GM23338 (cell line): ENCODE results near the gene DLG2. TPM values are rescaled to one million over a fixed set of nuclear protein-coding genes. Genes with fewer than 3 reads are reported as not detected.

ENCODE experiments used
- ATAC-seq: fragments of 200-7000 bp; cut with Tn5 transposase; 3 replicates; pipeline ENCODE4 v1.9.1; 2020
- DNase-seq: peaks from one replicate; pipeline ENCODE4 v3.0.0-alpha.2; 2015; ENCODE audit warnings: low spot score
- H2AFZ ChIP-seq: fragments of 200-600 bp; sonication (generic); 2 replicates; pipeline ENCODE4 v1.8.0; 2016; ENCODE audit warnings: antibody characterized with exemption, mild to moderate bottlenecking, moderate library complexity
- H3F3A ChIP-seq: fragments of 200-600 bp; sonication (generic); replicated peaks from 2 replicates; pipeline ENCODE4 v1.8.0; 2017; ENCODE audit warnings: antibody characterized with exemption, mixed run types, low read depth
- H3K27ac ChIP-seq: fragments of 200-600 bp; sonication (generic); 2 replicates; pipeline ENCODE4 v1.6.1; 2016; ENCODE audit warnings: low read depth
- H3K27me3 ChIP-seq: fragments of 200-600 bp; sonication (generic); 2 replicates; pipeline ENCODE4 v1.8.0; 2016; ENCODE audit warnings: mild to moderate bottlenecking, mixed run types, moderate library complexity; ENCODE audit not compliant: insufficient read depth
- H3K36me3 ChIP-seq: fragments of 200-600 bp; sonication (generic); 2 replicates; pipeline ENCODE4 v1.8.0; 2016; ENCODE audit warnings: mild to moderate bottlenecking; ENCODE audit not compliant: insufficient read depth
- H3K4me1 ChIP-seq: fragments of 200-600 bp; sonication (generic); 2 replicates; pipeline ENCODE4 v1.8.0; 2016; ENCODE audit warnings: mild to moderate bottlenecking, moderate library complexity; ENCODE audit not compliant: insufficient read depth
- H3K4me2 ChIP-seq: fragments of 200-600 bp; sonication (generic); 2 replicates; pipeline ENCODE4 v1.7.1; 2017; ENCODE audit warnings: mixed run types
- H3K4me3 ChIP-seq: fragments of 200-600 bp; sonication (generic); 2 replicates; pipeline ENCODE4 v1.6.1; 2016; ENCODE audit warnings: mixed run types
- H3K79me2 ChIP-seq: fragments of 200-600 bp; sonication (generic); replicated peaks from 2 replicates; pipeline ENCODE4 v1.8.0; 2017; ENCODE audit warnings: mild to moderate bottlenecking; ENCODE audit not compliant: insufficient read depth
- H3K9me2 ChIP-seq: fragments of 200-600 bp; sonication (generic); 2 replicates; pipeline ENCODE4 v1.8.0; 2017; ENCODE audit not compliant: insufficient read depth
- H4K20me1 ChIP-seq: fragments of 200-600 bp; sonication (generic); replicated peaks from 2 replicates; pipeline ENCODE4 v1.8.0; 2017; ENCODE audit warnings: mild to moderate bottlenecking; ENCODE audit not compliant: insufficient read depth
- H3K27ac Mint-ChIP-seq: 2 replicates; pipeline ENCODE4 v1.8.0; 2020; ENCODE audit warnings: inconsistent platforms, mild to moderate bottlenecking, moderate library complexity, mixed read lengths
- H3K27me3 Mint-ChIP-seq: 3 replicates; pipeline ENCODE4 v1.8.0; 2022; ENCODE audit warnings: low read depth, mild to moderate bottlenecking, moderate library complexity, mixed read lengths, inconsistent platforms; ENCODE audit not compliant: insufficient read depth, poor library complexity
- H3K36me3 Mint-ChIP-seq: 3 replicates; pipeline ENCODE4 v1.8.0; 2021; ENCODE audit warnings: low read depth, mild to moderate bottlenecking, inconsistent platforms, moderate library complexity, mixed read lengths
- H3K4me1 Mint-ChIP-seq: 3 replicates; pipeline ENCODE4 v1.8.0; 2020; ENCODE audit warnings: mild to moderate bottlenecking, inconsistent platforms, mixed read lengths
- H3K4me3 Mint-ChIP-seq: 3 replicates; pipeline ENCODE4 v1.8.0; 2021; ENCODE audit warnings: moderate library complexity, mild to moderate bottlenecking, inconsistent platforms, mixed read lengths
- H3K9me3 Mint-ChIP-seq: 3 replicates; pipeline ENCODE4 v1.8.0; 2020; ENCODE audit warnings: moderate library complexity, mild to moderate bottlenecking, inconsistent platforms, mixed read lengths
- EZH2 ChIP-seq: fragments of 200-600 bp; sonication (generic); IDR thresholded peaks from one replicate; pipeline ENCODE4 v1.8.0; 2017; ENCODE audit warnings: antibody characterized with exemption, mild to moderate bottlenecking, low read depth; ENCODE audit not compliant: unreplicated experiment
- STAT1 ChIP-seq: IDR thresholded peaks from one replicate; pipeline ENCODE4 v1.6.1; 2016; ENCODE audit warnings: antibody characterized with exemption; ENCODE audit not compliant: unreplicated experiment
- polyA plus RNA-seq: library from polyadenylated mRNA; unstranded; fragments of >200 nt; fragmentation: Nextera tagmentation; extraction: Ambion mirVana; gene quantifications from 2 replicates; pipeline ENCODE4 v1.2.1, GENCODE V29; 2016
- total RNA-seq: library from RNA; depleted of rRNA; stranded (reverse); fragments of >200 nt; shearing (Covaris generic); gene quantifications from 2 replicates; pipeline ENCODE4 v1.2.3, GENCODE V29; 2014
- TF ChIP-seq, protein P1 (sequence below), 2 experiments: fragments of 200-600 bp in 1 of 2; sonication (generic) in 1 of 2; conservative IDR thresholded peaks; 2 replicates each; pipeline versions ENCODE4 v1.5.1 to v1.6.1; 2016 to 2017; ENCODE audit warnings: antibody characterized with exemption in 2 of 2, low read depth in 2 of 2, mild to moderate bottlenecking in 2 of 2, moderate library complexity in 1 of 2
- TF ChIP-seq, protein P2 (sequence below): IDR thresholded peaks from one replicate; pipeline ENCODE4 v1.6.1; 2018; ENCODE audit warnings: antibody characterized with exemption; ENCODE audit not compliant: unreplicated experiment

Gene DLG2
- total and polyA plus RNA-seq, 2 experiments from 2014 or later, result 19.8 to 21.5 TPM

DNA sequence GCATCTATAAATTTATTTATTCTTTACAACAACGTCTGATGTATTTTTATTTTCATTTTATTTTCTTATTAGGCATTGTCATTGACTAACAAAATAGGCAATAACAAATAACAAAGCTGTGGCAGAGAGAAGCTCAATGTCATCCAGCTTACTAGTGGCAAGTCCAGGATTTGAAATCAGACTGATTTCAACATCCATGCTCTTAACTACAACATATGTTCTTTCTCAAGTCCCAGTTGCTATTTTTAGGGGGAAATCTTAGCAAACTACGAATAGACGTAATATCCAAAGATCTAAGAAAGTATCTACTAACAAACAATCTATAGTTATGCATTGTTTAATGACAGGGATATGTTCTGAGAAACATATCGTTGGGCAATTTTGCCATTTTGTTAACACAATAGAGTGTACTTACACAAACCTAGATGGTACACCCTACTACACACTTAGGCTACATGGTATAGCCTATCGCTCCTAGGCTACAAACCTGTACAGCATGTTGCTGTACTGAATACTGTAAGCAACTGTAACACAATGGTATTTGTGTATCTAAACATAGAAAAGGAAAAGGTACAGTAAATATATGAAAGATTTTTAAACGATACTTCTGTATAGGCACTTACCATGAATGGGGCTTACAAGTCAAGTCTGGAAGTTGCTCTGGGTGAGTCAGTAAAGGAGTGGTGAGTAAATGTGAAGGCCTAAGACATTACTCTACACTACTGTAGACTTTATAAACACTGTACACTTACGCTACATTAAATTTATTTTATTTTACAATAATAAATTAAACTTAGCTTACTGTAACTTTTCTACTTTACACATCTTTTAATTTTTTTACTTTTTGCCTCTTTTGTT is 151.3 kb downstream of the DLG2 start:
- Histone ChIP-seq H3K79me2 (no peaks in the 10 kb centered on the region), H3K4me3 (no peak overlapping the region), H3K36me3 (peaks cover 7% of the 10 kb centered on the region; the same call in 1 of the 2 replicates), H3K27ac (no peak overlapping the region), H3F3A (no peaks in the 10 kb centered on the region), H2AFZ (no peak overlapping the region), H3K9me2 (peaks cover 6% of the 10 kb centered on the region; the same call in 1 of the 2 replicates), H4K20me1 (no peaks in the 10 kb centered on the region), H3K4me2 (no peak overlapping the region), H3K27me3 (no peaks in the 10 kb centered on the region), H3K4me1 (no peaks in the 10 kb centered on the region; the same call in 1 of the 2 replicates)
- Mint-ChIP-seq H3K27ac (no peak overlapping the region), H3K9me3 (peaks cover 24% of the 10 kb centered on the region), H3K4me3 (no peak overlapping the region), H3K4me1 (peaks cover 7% of the 10 kb centered on the region), H3K27me3 (peaks cover 5% of the 10 kb centered on the region), H3K36me3 (peaks cover 33% of the 10 kb centered on the region)
- no peak for ATAC-seq
- DNase-seq, result no peak
- TF ChIP-seq, protein P1, sequence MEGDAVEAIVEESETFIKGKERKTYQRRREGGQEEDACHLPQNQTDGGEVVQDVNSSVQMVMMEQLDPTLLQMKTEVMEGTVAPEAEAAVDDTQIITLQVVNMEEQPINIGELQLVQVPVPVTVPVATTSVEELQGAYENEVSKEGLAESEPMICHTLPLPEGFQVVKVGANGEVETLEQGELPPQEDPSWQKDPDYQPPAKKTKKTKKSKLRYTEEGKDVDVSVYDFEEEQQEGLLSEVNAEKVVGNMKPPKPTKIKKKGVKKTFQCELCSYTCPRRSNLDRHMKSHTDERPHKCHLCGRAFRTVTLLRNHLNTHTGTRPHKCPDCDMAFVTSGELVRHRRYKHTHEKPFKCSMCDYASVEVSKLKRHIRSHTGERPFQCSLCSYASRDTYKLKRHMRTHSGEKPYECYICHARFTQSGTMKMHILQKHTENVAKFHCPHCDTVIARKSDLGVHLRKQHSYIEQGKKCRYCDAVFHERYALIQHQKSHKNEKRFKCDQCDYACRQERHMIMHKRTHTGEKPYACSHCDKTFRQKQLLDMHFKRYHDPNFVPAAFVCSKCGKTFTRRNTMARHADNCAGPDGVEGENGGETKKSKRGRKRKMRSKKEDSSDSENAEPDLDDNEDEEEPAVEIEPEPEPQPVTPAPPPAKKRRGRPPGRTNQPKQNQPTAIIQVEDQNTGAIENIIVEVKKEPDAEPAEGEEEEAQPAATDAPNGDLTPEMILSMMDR (conservative IDR thresholded peaks at IDR 0.05; ENCODE audit: low read depth in 2 of 2), result no peak
- TF ChIP-seq, protein P2, sequence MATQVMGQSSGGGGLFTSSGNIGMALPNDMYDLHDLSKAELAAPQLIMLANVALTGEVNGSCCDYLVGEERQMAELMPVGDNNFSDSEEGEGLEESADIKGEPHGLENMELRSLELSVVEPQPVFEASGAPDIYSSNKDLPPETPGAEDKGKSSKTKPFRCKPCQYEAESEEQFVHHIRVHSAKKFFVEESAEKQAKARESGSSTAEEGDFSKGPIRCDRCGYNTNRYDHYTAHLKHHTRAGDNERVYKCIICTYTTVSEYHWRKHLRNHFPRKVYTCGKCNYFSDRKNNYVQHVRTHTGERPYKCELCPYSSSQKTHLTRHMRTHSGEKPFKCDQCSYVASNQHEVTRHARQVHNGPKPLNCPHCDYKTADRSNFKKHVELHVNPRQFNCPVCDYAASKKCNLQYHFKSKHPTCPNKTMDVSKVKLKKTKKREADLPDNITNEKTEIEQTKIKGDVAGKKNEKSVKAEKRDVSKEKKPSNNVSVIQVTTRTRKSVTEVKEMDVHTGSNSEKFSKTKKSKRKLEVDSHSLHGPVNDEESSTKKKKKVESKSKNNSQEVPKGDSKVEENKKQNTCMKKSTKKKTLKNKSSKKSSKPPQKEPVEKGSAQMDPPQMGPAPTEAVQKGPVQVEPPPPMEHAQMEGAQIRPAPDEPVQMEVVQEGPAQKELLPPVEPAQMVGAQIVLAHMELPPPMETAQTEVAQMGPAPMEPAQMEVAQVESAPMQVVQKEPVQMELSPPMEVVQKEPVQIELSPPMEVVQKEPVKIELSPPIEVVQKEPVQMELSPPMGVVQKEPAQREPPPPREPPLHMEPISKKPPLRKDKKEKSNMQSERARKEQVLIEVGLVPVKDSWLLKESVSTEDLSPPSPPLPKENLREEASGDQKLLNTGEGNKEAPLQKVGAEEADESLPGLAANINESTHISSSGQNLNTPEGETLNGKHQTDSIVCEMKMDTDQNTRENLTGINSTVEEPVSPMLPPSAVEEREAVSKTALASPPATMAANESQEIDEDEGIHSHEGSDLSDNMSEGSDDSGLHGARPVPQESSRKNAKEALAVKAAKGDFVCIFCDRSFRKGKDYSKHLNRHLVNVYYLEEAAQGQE, result no peak
- TF ChIP-seq EZH2 (no peak), STAT1 (no peak)

DNA sequence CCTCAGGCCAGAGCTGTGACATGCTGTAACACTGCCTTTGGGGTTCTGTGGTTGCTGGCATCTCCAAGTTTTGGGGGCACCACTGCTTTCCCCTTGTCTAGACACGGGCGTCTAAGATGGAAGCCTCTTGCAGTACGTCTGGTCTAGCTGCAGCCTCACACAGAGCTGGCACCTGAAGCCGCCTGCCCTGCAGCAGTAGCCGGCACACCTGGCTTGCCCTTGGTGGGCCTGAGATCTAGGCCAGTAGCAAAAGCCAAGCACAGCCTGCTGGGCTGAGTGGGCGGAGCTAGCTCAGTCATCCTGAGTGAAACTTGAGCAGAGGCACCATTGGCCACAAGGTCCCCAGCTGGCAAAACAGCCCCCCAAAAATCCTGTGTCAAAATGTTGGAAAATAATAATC is 154.2 kb downstream of the DLG2 start:
- peaks cover 7% of the 10 kb centered on the region; the same call in 1 of the 2 replicates for H3K36me3 ChIP-seq
- H3K36me3 Mint-ChIP-seq, result peaks cover 53% of the 10 kb centered on the region
- no peak overlapping the region for H3K4me3 Mint-ChIP-seq
- no peak overlapping the region for H3K4me3 ChIP-seq
- no peaks in the 10 kb centered on the region for H3F3A ChIP-seq
- H3K4me1 Mint-ChIP-seq, result peaks cover 21% of the 10 kb centered on the region
- peaks cover 33% of the 10 kb centered on the region for H3K9me3 Mint-ChIP-seq
- peaks cover 5% of the 10 kb centered on the region for H3K27me3 Mint-ChIP-seq
- peaks cover 4% of the 10 kb centered on the region for H3K9me2 ChIP-seq
- DNase-seq (no peak), ATAC-seq (no peak; the same call in 2 of the 3 replicates)
- TF ChIP-seq STAT1, result no peak
- H3K27ac Mint-ChIP-seq, result no peak overlapping the region
- peaks cover 6% of the 10 kb centered on the region; the same call in 1 of the 2 replicates for H3K4me1 ChIP-seq
- H3K27me3 ChIP-seq, result no peaks in the 10 kb centered on the region
- no peak overlapping the region for H2AFZ ChIP-seq
- no peak overlapping the region for H3K27ac ChIP-seq
- no peak overlapping the region for H3K4me2 ChIP-seq
- no peaks in the 10 kb centered on the region for H4K20me1 ChIP-seq
- no peaks in the 10 kb centered on the region for H3K79me2 ChIP-seq
